ENCODE measurements around the gene C12orf76. TPM values are rescaled to one million over a fixed set of nuclear protein-coding genes. Genes with fewer than 3 reads are reported as not detected.

C12orf76 gene
- total RNA-seq, 1 experiment from 2014 or later = 11.9 TPM

DNA sequence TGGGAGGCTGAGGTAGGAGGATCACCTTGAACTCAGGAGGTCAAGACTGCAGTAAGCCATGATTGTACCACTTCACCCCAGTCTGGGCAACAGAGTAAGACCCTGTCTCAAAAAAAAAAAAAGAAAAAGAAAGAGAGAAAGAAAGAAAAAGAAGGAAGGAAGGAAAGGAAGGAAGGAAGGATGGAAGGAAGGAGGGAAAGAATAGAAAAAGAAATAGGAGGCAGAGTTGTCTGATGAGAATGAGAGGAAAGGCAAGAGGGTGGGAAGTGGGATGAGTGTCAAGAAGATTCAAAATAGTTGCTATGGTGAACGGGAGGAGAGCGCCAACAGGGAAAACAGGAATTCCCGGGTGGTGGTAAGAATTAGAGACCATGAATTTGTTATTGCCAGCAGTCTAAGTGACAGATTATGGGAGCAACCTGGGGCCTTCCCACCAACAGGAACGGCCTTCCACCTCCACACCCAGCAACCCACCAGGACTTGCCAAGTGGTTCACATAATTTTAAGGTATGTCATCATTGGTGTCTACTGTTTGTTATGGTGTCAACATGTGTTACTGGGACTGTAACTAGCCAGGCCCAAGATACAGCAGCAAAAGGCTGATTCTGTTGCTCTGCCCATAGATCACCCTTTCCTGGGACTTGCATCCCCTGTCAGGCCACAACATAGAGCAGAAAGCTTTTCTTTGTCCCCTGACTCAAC, 36.1 kb upstream of the C12orf76 start:
- TF ChIP-seq, protein P1, sequence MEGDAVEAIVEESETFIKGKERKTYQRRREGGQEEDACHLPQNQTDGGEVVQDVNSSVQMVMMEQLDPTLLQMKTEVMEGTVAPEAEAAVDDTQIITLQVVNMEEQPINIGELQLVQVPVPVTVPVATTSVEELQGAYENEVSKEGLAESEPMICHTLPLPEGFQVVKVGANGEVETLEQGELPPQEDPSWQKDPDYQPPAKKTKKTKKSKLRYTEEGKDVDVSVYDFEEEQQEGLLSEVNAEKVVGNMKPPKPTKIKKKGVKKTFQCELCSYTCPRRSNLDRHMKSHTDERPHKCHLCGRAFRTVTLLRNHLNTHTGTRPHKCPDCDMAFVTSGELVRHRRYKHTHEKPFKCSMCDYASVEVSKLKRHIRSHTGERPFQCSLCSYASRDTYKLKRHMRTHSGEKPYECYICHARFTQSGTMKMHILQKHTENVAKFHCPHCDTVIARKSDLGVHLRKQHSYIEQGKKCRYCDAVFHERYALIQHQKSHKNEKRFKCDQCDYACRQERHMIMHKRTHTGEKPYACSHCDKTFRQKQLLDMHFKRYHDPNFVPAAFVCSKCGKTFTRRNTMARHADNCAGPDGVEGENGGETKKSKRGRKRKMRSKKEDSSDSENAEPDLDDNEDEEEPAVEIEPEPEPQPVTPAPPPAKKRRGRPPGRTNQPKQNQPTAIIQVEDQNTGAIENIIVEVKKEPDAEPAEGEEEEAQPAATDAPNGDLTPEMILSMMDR (IDR thresholded peaks at IDR 0.05; ENCODE audit: insufficient read depth in 1 of 2, low read depth in 1 of 2, low read length in 1 of 2, severe bottlenecking in 1 of 2, unreplicated experiment in 1 of 2) = no peak
- no peaks in the 10 kb centered on the region for H3K36me3 Mint-ChIP-seq (ENCODE audit: insufficient read depth, unreplicated experiment)
- no peaks in the 10 kb centered on the region for H3K27me3 ChIP-seq (replicated peaks; ENCODE audit: control insufficient read depth, insufficient read depth, low read length)
- no peak overlapping the region for H3K4me3 Mint-ChIP-seq (ENCODE audit: unreplicated experiment)
- H3K9me3 ChIP-seq = no peaks in the 10 kb centered on the region
- peaks cover 7% of the 10 kb centered on the region for H3K4me1 Mint-ChIP-seq (ENCODE audit: low read depth, unreplicated experiment)
- H3K36me3 ChIP-seq (ENCODE audit: control insufficient read depth, insufficient read depth, low read length) = no peaks in the 10 kb centered on the region
- DNase-seq = no peak
- no peaks in the 10 kb centered on the region for H3K27me3 Mint-ChIP-seq (ENCODE audit: insufficient read depth, unreplicated experiment)
- CTCF ChIA-PET = no interaction called here
- H3K4me1 ChIP-seq = no peaks in the 10 kb centered on the region
- no peak overlapping the region for H3K27ac Mint-ChIP-seq (ENCODE audit: unreplicated experiment)
- POLR2A ChIA-PET = no interaction called here
- no peak overlapping the region for H3K4me3 ChIP-seq (ENCODE audit: low read depth, low read length)
- peaks cover 4% of the 10 kb centered on the region for H3K9me3 Mint-ChIP-seq (ENCODE audit: unreplicated experiment)
- BruUV-seq (replicated peaks) = no TSS peak
- intact Hi-C loops (cut with micrococcal nuclease; ENCODE audit: unreplicated experiment) = no loop called here

- H3K4me1 Mint-ChIP-seq (ENCODE audit: low read depth, unreplicated experiment) = peaks cover 7% of the 10 kb centered on the region
- H3K36me3 Mint-ChIP-seq (ENCODE audit: insufficient read depth, unreplicated experiment) = no peaks in the 10 kb centered on the region
- TF ChIP-seq, protein P1 (IDR thresholded peaks at IDR 0.05; ENCODE audit: insufficient read depth in 1 of 2, low read depth in 1 of 2, low read length in 1 of 2, severe bottlenecking in 1 of 2, unreplicated experiment in 1 of 2) = no peak
- CTCF ChIA-PET = no interaction called here
- no peak overlapping the region for H3K4me3 Mint-ChIP-seq (ENCODE audit: unreplicated experiment)
- Histone ChIP-seq H3K9me3 (no peaks in the 10 kb centered on the region), H3K4me3 (ENCODE audit: low read depth, low read length) (no peak overlapping the region), H3K36me3 (ENCODE audit: control insufficient read depth, insufficient read depth, low read length) (no peaks in the 10 kb centered on the region), H3K4me1 (no peaks in the 10 kb centered on the region), H3K27me3 (replicated peaks; ENCODE audit: control insufficient read depth, insufficient read depth, low read length) (no peaks in the 10 kb centered on the region)
- no peaks in the 10 kb centered on the region for H3K27me3 Mint-ChIP-seq (ENCODE audit: insufficient read depth, unreplicated experiment)
- BruUV-seq (replicated peaks) = no TSS peak
- H3K27ac Mint-ChIP-seq (ENCODE audit: unreplicated experiment) = no peak overlapping the region
- peaks cover 6% of the 10 kb centered on the region for H3K9me3 Mint-ChIP-seq (ENCODE audit: unreplicated experiment)
- no peak for DNase-seq
- intact Hi-C loops (cut with micrococcal nuclease; ENCODE audit: unreplicated experiment) = no loop called here
- POLR2A ChIA-PET = no interaction called here
These were observed 32.1 kb upstream of the C12orf76 start for GRCh38 chr12:110080410-110080809.

GRCh38 chr12:110079477-110080400, 31.4 kb upstream of the C12orf76 start:
- intact Hi-C loops (cut with micrococcal nuclease; ENCODE audit: unreplicated experiment) = no loop called here
- Mint-ChIP-seq H3K27ac (ENCODE audit: unreplicated experiment) (no peak overlapping the region), H3K27me3 (ENCODE audit: insufficient read depth, unreplicated experiment) (no peaks in the 10 kb centered on the region), H3K9me3 (ENCODE audit: unreplicated experiment) (peaks cover 6% of the 10 kb centered on the region), H3K4me1 (ENCODE audit: low read depth, unreplicated experiment) (peaks cover 7% of the 10 kb centered on the region), H3K36me3 (ENCODE audit: insufficient read depth, unreplicated experiment) (no peaks in the 10 kb centered on the region), H3K4me3 (ENCODE audit: unreplicated experiment) (no peak overlapping the region)
- H3K4me1 ChIP-seq = no peaks in the 10 kb centered on the region
- POLR2A ChIA-PET = interaction anchor here (0.5 kb wide), 1 partner anchor 351 kb away, joined by 4 read pairs; no protein-coding TSS in a partner anchor
- no peak for DNase-seq
- H3K4me3 ChIP-seq (ENCODE audit: low read depth, low read length) = no peak overlapping the region
- H3K36me3 ChIP-seq (ENCODE audit: control insufficient read depth, insufficient read depth, low read length) = no peaks in the 10 kb centered on the region
- no TSS peak for BruUV-seq (replicated peaks)
- CTCF ChIA-PET = no interaction called here
- H3K27me3 ChIP-seq (replicated peaks; ENCODE audit: control insufficient read depth, insufficient read depth, low read length) = no peaks in the 10 kb centered on the region
- no peaks in the 10 kb centered on the region for H3K9me3 ChIP-seq
- TF ChIP-seq, protein P1 (IDR thresholded peaks at IDR 0.05; ENCODE audit: insufficient read depth in 1 of 2, low read depth in 1 of 2, low read length in 1 of 2, severe bottlenecking in 1 of 2, unreplicated experiment in 1 of 2) = no peak

Measured in Caco-2 (cell line).